ENCODE measurements around the gene ZNF524. TPM values are rescaled to one million over a fixed set of nuclear protein-coding genes. Genes with fewer than 3 reads are reported as not detected.

The ZNF524 gene
- total RNA-seq, 1 donor from 2014 or later = 18.4 TPM

DNA sequence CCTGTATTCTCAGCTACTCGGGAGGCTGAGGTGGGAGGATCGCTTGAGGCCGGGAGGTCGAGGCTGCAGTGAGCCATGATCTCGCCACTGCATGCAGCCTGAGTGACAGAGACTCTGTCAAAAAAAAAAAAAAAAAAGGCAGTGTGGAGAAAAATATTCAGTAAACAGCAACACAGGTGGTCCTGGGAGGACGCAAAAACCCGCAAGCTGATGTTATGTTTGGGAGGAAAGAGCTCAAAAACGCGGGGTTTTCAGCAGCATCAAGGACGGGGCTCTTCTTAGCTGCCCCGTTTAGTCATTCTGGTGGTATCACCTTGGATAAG, 24.9 kb downstream of the ZNF524 start:
- Histone ChIP-seq H3K36me3 (ENCODE audit: control insufficient read depth, insufficient read depth, low read length) (peaks cover 1% of the 10 kb centered on the region), H3K4me3 (ENCODE audit: low read depth, low read length) (no peak overlapping the region), H3K27me3 (ENCODE audit: control insufficient read depth, insufficient read depth, low read length) (no peaks in the 10 kb centered on the region)
- DNase-seq (ENCODE audit: low read depth) = no peak
- no peak for FAIRE-seq
- TF ChIP-seq, protein P1, sequence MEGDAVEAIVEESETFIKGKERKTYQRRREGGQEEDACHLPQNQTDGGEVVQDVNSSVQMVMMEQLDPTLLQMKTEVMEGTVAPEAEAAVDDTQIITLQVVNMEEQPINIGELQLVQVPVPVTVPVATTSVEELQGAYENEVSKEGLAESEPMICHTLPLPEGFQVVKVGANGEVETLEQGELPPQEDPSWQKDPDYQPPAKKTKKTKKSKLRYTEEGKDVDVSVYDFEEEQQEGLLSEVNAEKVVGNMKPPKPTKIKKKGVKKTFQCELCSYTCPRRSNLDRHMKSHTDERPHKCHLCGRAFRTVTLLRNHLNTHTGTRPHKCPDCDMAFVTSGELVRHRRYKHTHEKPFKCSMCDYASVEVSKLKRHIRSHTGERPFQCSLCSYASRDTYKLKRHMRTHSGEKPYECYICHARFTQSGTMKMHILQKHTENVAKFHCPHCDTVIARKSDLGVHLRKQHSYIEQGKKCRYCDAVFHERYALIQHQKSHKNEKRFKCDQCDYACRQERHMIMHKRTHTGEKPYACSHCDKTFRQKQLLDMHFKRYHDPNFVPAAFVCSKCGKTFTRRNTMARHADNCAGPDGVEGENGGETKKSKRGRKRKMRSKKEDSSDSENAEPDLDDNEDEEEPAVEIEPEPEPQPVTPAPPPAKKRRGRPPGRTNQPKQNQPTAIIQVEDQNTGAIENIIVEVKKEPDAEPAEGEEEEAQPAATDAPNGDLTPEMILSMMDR (IDR thresholded peaks at IDR 0.05; ENCODE audit: insufficient read depth, low read length, severe bottlenecking) = no peak

DNA sequence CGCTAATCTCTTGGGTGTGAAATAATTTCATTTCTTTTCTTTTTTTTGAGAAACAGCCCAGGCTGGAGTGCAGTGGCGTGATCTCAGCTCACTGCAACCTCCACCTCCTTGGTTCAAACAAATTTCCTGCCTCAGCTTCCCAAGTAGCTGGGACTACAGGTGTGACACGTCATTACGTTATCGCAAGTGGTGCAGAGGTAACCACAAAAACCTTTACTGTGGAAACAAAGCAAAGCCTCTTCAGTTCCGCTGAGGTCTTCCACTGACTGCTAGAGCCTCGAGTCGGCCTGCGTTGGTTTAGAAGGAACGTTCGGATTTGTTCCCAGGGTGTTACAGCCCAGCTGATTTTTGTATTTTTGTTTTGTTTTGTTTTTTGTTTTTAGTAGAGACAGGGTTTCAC, 26.3 kb downstream of the ZNF524 start:
- DNase-seq (ENCODE audit: low read depth) (no peak), FAIRE-seq (peak; percentile 50)
- peaks cover under 1% of the 10 kb centered on the region for H3K36me3 ChIP-seq (ENCODE audit: control insufficient read depth, insufficient read depth, low read length)
- TF ChIP-seq, protein P1 (IDR thresholded peaks at IDR 0.05; ENCODE audit: insufficient read depth, low read length, severe bottlenecking) = no peak
- H3K4me3 ChIP-seq (ENCODE audit: low read depth, low read length) = no peak overlapping the region
- H3K27me3 ChIP-seq (ENCODE audit: control insufficient read depth, insufficient read depth, low read length) = no peaks in the 10 kb centered on the region

DNA sequence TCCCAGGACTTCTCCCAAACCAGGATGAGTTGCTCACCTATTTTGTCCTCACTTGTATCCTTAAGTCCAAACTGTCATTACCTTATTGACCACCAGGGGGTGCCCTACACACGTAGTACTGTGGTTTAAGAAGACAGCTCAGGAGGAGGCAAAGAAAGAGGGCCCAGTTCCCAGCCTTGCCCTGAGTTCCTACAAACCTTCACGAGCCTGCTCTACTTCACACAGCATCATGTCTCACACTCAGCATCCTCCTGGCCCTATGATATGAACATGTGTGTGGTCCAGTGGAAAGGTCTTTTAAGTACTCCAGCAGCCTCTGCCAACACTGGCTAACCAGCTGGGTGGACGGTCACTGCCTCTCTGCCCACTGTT, 32.4 kb downstream of the ZNF524 start:
- Histone ChIP-seq H3K36me3 (ENCODE audit: control insufficient read depth, insufficient read depth, low read length) (no peaks in the 10 kb centered on the region), H3K4me3 (ENCODE audit: low read depth, low read length) (no peak overlapping the region), H3K27me3 (ENCODE audit: control insufficient read depth, insufficient read depth, low read length) (no peaks in the 10 kb centered on the region)
- DNase-seq (ENCODE audit: low read depth) = peak; percentile 89
- no peak for FAIRE-seq
- TF ChIP-seq, protein P1 (IDR thresholded peaks at IDR 0.05; ENCODE audit: insufficient read depth, low read length, severe bottlenecking) = peak; percentile 66

DNA sequence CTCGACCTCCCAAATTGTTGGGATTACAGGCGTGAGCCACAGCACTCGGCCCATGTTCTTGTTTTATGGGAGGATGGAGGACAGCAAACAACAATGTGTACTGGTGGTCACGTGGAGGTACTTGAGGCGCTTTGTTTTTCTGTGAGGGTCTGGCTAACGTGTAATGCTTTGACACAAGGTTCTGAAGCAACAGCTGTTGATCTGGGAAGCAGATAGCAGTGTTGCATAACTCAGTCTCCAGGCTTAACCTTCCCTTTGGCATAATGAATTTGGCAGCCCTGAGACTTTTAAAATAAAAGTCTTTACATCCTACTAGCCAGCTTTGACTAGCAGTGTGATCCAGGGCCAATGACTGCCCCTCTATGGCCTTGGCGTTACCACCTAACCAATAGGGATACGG, 33.8 kb downstream of the ZNF524 start:
- TF ChIP-seq, protein P1 (IDR thresholded peaks at IDR 0.05; ENCODE audit: insufficient read depth, low read length, severe bottlenecking) = no peak
- FAIRE-seq = no peak
- no peak overlapping the region for H3K4me3 ChIP-seq (ENCODE audit: low read depth, low read length)

DNA sequence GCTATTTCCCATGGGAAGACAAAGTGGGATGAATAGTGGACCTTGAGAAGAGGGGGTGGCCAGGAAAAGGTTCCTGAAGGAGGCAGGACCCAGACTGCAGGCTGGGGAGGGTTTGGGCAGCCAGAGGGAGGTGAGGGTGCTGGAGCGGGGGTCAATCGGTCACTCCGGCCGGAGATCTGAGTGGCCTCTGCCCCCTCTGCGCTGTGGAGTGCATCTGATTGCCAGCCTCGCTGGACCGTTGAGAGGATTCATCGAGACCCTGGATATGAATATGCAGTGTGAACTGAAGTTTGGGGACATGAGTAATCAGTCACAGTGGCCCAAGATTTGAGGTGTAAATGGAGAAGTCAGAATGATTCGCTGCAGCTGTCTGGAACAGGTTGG, 35.2 kb downstream of the ZNF524 start:
- no peak for FAIRE-seq

More for the DNA sequence above, 33.8 kb downstream of the ZNF524 start:
- Histone ChIP-seq H3K27me3 (ENCODE audit: control insufficient read depth, insufficient read depth, low read length) (no peaks in the 10 kb centered on the region), H3K36me3 (ENCODE audit: control insufficient read depth, insufficient read depth, low read length) (no peaks in the 10 kb centered on the region)
- no peak for DNase-seq (ENCODE audit: low read depth)

More for the DNA sequence above, 35.2 kb downstream of the ZNF524 start:
- TF ChIP-seq, protein P1 (IDR thresholded peaks at IDR 0.05; ENCODE audit: insufficient read depth, low read length, severe bottlenecking) = no peak
- H3K4me3 ChIP-seq (ENCODE audit: low read depth, low read length) = peak overlapping the region; percentile 55
- no peak for DNase-seq (ENCODE audit: low read depth)
- H3K36me3 ChIP-seq (ENCODE audit: control insufficient read depth, insufficient read depth, low read length) = no peaks in the 10 kb centered on the region
- H3K27me3 ChIP-seq (ENCODE audit: control insufficient read depth, insufficient read depth, low read length) = no peaks in the 10 kb centered on the region

All from bronchial epithelial cell (primary cell).